C1 segment of cervical spinal cord (tissue), 14 donors: ENCODE measurements around the gene SUGP2.

Source experiments
- DNase-seq, 14 donors: peaks; one replicate each; lab custom pipeline; 2025; lab: John Stamatoyannopoulos, UW

SUGP2 gene

GRCh38 chr19:18992696-18993095 is 40.6 kb downstream of the SUGP2 start:
- DNase-seq, result no peak

GRCh38 chr19:18991468-18991867 is 41.8 kb downstream of the SUGP2 start:
- no peak for DNase-seq

- no peak for DNase-seq
These were observed 42.3 kb downstream of the SUGP2 start for GRCh38 chr19:18991006-18991405.

- DNase-seq, result no peak
These were observed 43.1 kb downstream of the SUGP2 start for GRCh38 chr19:18990128-18990708.

- DNase-seq, result no peak
These were observed 44.0 kb downstream of the SUGP2 start for GRCh38 chr19:18989316-18989715.

- DNase-seq, result no peak
These were observed 45.9 kb downstream of the SUGP2 start for GRCh38 chr19:18987456-18987855.

- DNase-seq, result peak in 9 of 14 donors; percentile 9 to 40 (median 26)
These were observed 48.1 kb downstream of the SUGP2 start for GRCh38 chr19:18985257-18985656.

GRCh38 chr19:18984251-18984650 is 49.1 kb downstream of the SUGP2 start:
- no peak for DNase-seq

GRCh38 chr19:18982669-18983068 is 50.6 kb downstream of the SUGP2 start:
- DNase-seq, result no peak

- DNase-seq, result no peak
These were observed 52.8 kb downstream of the SUGP2 start for GRCh38 chr19:18980432-18981020.

- DNase-seq, result no peak
These were observed 54.7 kb downstream of the SUGP2 start for GRCh38 chr19:18978616-18979015.

GRCh38 chr19:18975869-18976268 is 57.4 kb downstream of the SUGP2 start:
- no peak for DNase-seq

GRCh38 chr19:18975011-18975410 is 58.3 kb downstream of the SUGP2 start:
- DNase-seq, result no peak

GRCh38 chr19:18972851-18973250 is 60.5 kb downstream of the SUGP2 start:
- DNase-seq, result no peak

- no peak for DNase-seq
These were observed 61.0 kb downstream of the SUGP2 start for GRCh38 chr19:18972301-18972811.

GRCh38 chr19:18969931-18970659 is 63.2 kb downstream of the SUGP2 start:
- DNase-seq, result no peak

- peak in 8 of 14 donors; percentile 2 to 42 (median 20) for DNase-seq
These were observed 65.8 kb downstream of the SUGP2 start for GRCh38 chr19:18967358-18968146.

- no peak for DNase-seq
These were observed 67.0 kb downstream of the SUGP2 start for GRCh38 chr19:18966307-18966706.

GRCh38 chr19:18964121-18964520 is 69.2 kb downstream of the SUGP2 start:
- no peak for DNase-seq

GRCh38 chr19:18961767-18962620 is 71.3 kb downstream of the SUGP2 start:
- no peak for DNase-seq

- no peak for DNase-seq
These were observed 72.9 kb downstream of the SUGP2 start for GRCh38 chr19:18960370-18960769.
